ENCODE data around the gene KRTAP17-1.

GRCh38 chr17:41345992-41346391, 30.5 kb upstream of the KRTAP17-1 start:
- TF ChIP-seq RAD21 (IDR thresholded peaks at IDR 0.05; ENCODE audit: low read depth) (no peak), YY1 (IDR thresholded peaks at IDR 0.05; ENCODE audit: low read depth) (no peak), CREB1 (IDR thresholded peaks at IDR 0.05; ENCODE audit: low read depth) (no peak), EGR1 (IDR thresholded peaks at IDR 0.05) (no peak), EP300 (IDR thresholded peaks at IDR 0.05; ENCODE audit: borderline replicate concordance) (no peak), USF1 (IDR thresholded peaks at IDR 0.05) (no peak), TAF1 (IDR thresholded peaks at IDR 0.05; ENCODE audit: low read depth) (no peak), FOXM1 (IDR thresholded peaks at IDR 0.05; ENCODE audit: borderline replicate concordance, low read depth) (no peak), CEBPB (IDR thresholded peaks at IDR 0.05) (no peak), MAX (IDR thresholded peaks at IDR 0.05) (no peak), TCF12 (IDR thresholded peaks at IDR 0.05; ENCODE audit: low read depth) (no peak), REST (IDR thresholded peaks at IDR 0.05; ENCODE audit: low read depth) (no peak)

All from Ishikawa (cell line).